MM.1S (cell line): ENCODE measurements around the gene CIZ1.

Source experiments
- DNase-seq: peaks from one replicate; pipeline ENCODE4 v3.0.0-alpha.2; 2015
- H2AFZ ChIP-seq: fragments of 300-600 bp; sonication (generic); 2 replicates; pipeline ENCODE4 v1.6.0; 2016; ENCODE audit warnings: antibody characterized with exemption, low read length
- H3F3A ChIP-seq: fragments of 300-600 bp; sonication (generic); 2 replicates; pipeline ENCODE4 v1.6.1; 2016; ENCODE audit warnings: mild to moderate bottlenecking, antibody characterized with exemption, low read length, moderate library complexity, mixed read lengths; ENCODE audit not compliant: insufficient read depth
- H3K27ac ChIP-seq: fragments of 300-600 bp; sonication (generic); 2 replicates; pipeline ENCODE4 v1.5.1; 2016; ENCODE audit warnings: mild to moderate bottlenecking, low read length
- H3K27me3 ChIP-seq: fragments of 300-600 bp; sonication (generic); replicated peaks from 2 replicates; pipeline ENCODE4 v1.6.0; 2016; ENCODE audit warnings: low read length; ENCODE audit not compliant: insufficient read depth
- H3K36me3 ChIP-seq: fragments of 300-600 bp; sonication (generic); replicated peaks from 2 replicates; pipeline ENCODE4 v1.6.1; 2016; ENCODE audit warnings: mild to moderate bottlenecking, low read length, mixed read lengths; ENCODE audit not compliant: insufficient read depth
- H3K4me1 ChIP-seq: fragments of 300-600 bp; sonication (generic); 2 replicates; pipeline ENCODE4 v1.6.1; 2016; ENCODE audit warnings: low read length, mixed read lengths
- H3K4me2 ChIP-seq: fragments of 300-600 bp; sonication (generic); 2 replicates; pipeline ENCODE4 v1.6.0; 2016; ENCODE audit warnings: low read depth, low read length
- H3K4me3 ChIP-seq: fragments of 300-600 bp; sonication (generic); 2 replicates; pipeline ENCODE4 v1.5.1; 2016; ENCODE audit warnings: low read length, mixed read lengths
- H3K79me2 ChIP-seq: fragments of 300-600 bp; sonication (generic); 2 replicates; pipeline ENCODE4 v1.6.1; 2016; ENCODE audit warnings: mixed run types, low read length, mixed read lengths
- H3K9ac ChIP-seq: fragments of 300-600 bp; sonication (generic); 2 replicates; pipeline ENCODE4 v1.6.1; 2016; ENCODE audit warnings: low read length, mixed read lengths
- H3K9me2 ChIP-seq: fragments of 300-600 bp; sonication (generic); replicated peaks from 2 replicates; pipeline ENCODE4 v1.6.1; 2016; ENCODE audit warnings: mild to moderate bottlenecking, low read length, mixed read lengths; ENCODE audit not compliant: insufficient read depth
- H3K9me3 ChIP-seq: fragments of 300-600 bp; sonication (generic); replicated peaks from 2 replicates; pipeline ENCODE4 v1.6.1; 2016; ENCODE audit warnings: mild to moderate bottlenecking, low read length, mixed read lengths; ENCODE audit not compliant: insufficient read depth
- H4K20me1 ChIP-seq: fragments of 300-600 bp; sonication (generic); 2 replicates; pipeline ENCODE4 v1.6.1; 2016; ENCODE audit warnings: mild to moderate bottlenecking, low read length, moderate library complexity, mixed read lengths; ENCODE audit not compliant: insufficient read depth
- CTCF ChIP-seq: fragments of 300-600 bp; sonication (generic); IDR thresholded peaks from 2 replicates; pipeline ENCODE4 v1.5.1; 2016; ENCODE audit warnings: antibody characterized with exemption, low read length, mixed read lengths
- EZH2 ChIP-seq: fragments of 300-600 bp; sonication (generic); optimal IDR thresholded peaks from 2 replicates; pipeline ENCODE3; 2017; ENCODE audit warnings: low read depth, mild to moderate bottlenecking, antibody characterized with exemption, low read length, mixed read lengths
- EZH2phosphoT487 ChIP-seq: fragments of 300-600 bp; sonication (generic); IDR thresholded peaks from 2 replicates; pipeline ENCODE4 v1.6.1; 2018; ENCODE audit warnings: antibody characterized with exemption, low read length

Gene CIZ1

GRCh38 chr9:128180447-128180846 is 10.9 kb downstream of the CIZ1 start:
- Histone ChIP-seq H3K27ac (no peak overlapping the region), H3K9me2 (no peaks in the 10 kb centered on the region), H3K9me3 (no peaks in the 10 kb centered on the region), H3K4me2 (no peak overlapping the region), H3K27me3 (no peaks in the 10 kb centered on the region), H3K4me3 (no peak overlapping the region), H3K9ac (no peak overlapping the region), H4K20me1 (0 out of 2 replicates have a peak, but pooled peaks cover 3% of the 10 kb centered on the region), H3K4me1 (no peaks in the 10 kb centered on the region), H2AFZ (no peak overlapping the region), H3K36me3 (no peaks in the 10 kb centered on the region), H3K79me2 (no peaks in the 10 kb centered on the region), H3F3A (no peaks in the 10 kb centered on the region)
- no peak for DNase-seq
- TF ChIP-seq EZH2 (no peak), EZH2phosphoT487 (no peak), CTCF (no peak)

- no peaks in the 10 kb centered on the region for H3F3A ChIP-seq
- no peak overlapping the region for H3K4me2 ChIP-seq
- TF ChIP-seq EZH2phosphoT487 (no peak), CTCF (no peak), EZH2 (no peak)
- no peak overlapping the region for H2AFZ ChIP-seq
- H3K27ac ChIP-seq: no peak overlapping the region
- no peaks in the 10 kb centered on the region for H3K36me3 ChIP-seq
- no peak overlapping the region for H3K4me3 ChIP-seq
- H3K9me2 ChIP-seq: no peaks in the 10 kb centered on the region
- H3K9ac ChIP-seq: no peak overlapping the region
- no peak for DNase-seq
- no peaks in the 10 kb centered on the region for H3K27me3 ChIP-seq
- no peaks in the 10 kb centered on the region for H3K9me3 ChIP-seq
- 0 out of 2 replicates have a peak, but pooled peaks cover 3% of the 10 kb centered on the region for H4K20me1 ChIP-seq
- no peaks in the 10 kb centered on the region for H3K79me2 ChIP-seq
- H3K4me1 ChIP-seq: no peaks in the 10 kb centered on the region
These were observed 11.4 kb downstream of the CIZ1 start for GRCh38 chr9:128180001-128180400.

- Histone ChIP-seq H3K4me1 (no peaks in the 10 kb centered on the region), H3K27me3 (no peaks in the 10 kb centered on the region), H3K79me2 (no peaks in the 10 kb centered on the region), H3K9me2 (no peaks in the 10 kb centered on the region), H3F3A (no peaks in the 10 kb centered on the region), H3K4me3 (no peak overlapping the region), H3K27ac (no peak overlapping the region), H2AFZ (no peak overlapping the region), H3K36me3 (no peaks in the 10 kb centered on the region), H3K9me3 (no peaks in the 10 kb centered on the region), H4K20me1 (0 out of 2 replicates have a peak, but pooled peaks cover 3% of the 10 kb centered on the region), H3K9ac (no peak overlapping the region), H3K4me2 (no peak overlapping the region)
- no peak for DNase-seq
- no peak for TF ChIP-seq CTCF
- no peak for TF ChIP-seq EZH2phosphoT487
- TF ChIP-seq EZH2: no peak
These were observed 12.5 kb downstream of the CIZ1 start for GRCh38 chr9:128178806-128179431.
